Right lobe of liver (tissue), 6 donors: ENCODE data around the gene CFAP251. TPM values are rescaled to one million over a fixed set of nuclear protein-coding genes. Genes with fewer than 3 reads are reported as not detected.

Experiments used
- ATAC-seq, 4 donors: fragments of 200-7000 bp; cut with Tn5 transposase; one replicate each; pipeline ENCODE4 v1.9.1; 2020; ENCODE audit warnings: mild to moderate bottlenecking in 4 of 4, moderate library complexity in 4 of 4
- DNase-seq, 3 donors: peaks; one replicate each; pipeline ENCODE4 v3.0.0-alpha.2; 2020
- H3K27ac ChIP-seq, 3 donors: fragments of 200-600 bp; one replicate each; pipeline ENCODE4 v1.8.0; 2022
- H3K27me3 ChIP-seq, 2 donors: fragments of 200-600 bp; one replicate each; pipeline ENCODE4 v1.8.0; 2022
- H3K36me3 ChIP-seq, 4 donors: fragments of 200-600 bp; sonication (generic) in 1 of 4; one replicate each; pipeline versions ENCODE4 v1.5.1 to v1.8.0; 2017 to 2022; ENCODE audit warnings: control low read depth in 1 of 4
- H3K4me1 ChIP-seq, 4 donors: fragments of 200-600 bp; sonication (generic) in 1 of 4; one replicate each; pipeline versions ENCODE4 v1.5.1 to v1.8.0; 2017 to 2022; ENCODE audit warnings: control low read depth in 1 of 4
- H3K4me3 ChIP-seq, 3 donors: fragments of 200-600 bp; one replicate each; pipeline ENCODE4 v1.8.0; 2022
- H3K9me3 ChIP-seq, 4 donors: fragments of 200-600 bp; sonication (generic) in 1 of 4; one replicate each; pipeline versions ENCODE4 v1.5.1 to v1.8.0; 2017 to 2022; ENCODE audit warnings: control low read depth in 1 of 4
- CTCF ChIP-seq, 4 donors: fragments of 200-600 bp in 3 of 4; fragments of 450-650 bp in 1 of 4; IDR thresholded peaks; one replicate each; pipeline versions ENCODE4 v1.5.1 to v1.8.0; 2016 to 2022; ENCODE audit warnings: antibody characterized with exemption in 4 of 4, mild to moderate bottlenecking in 2 of 4
- POLR2A ChIP-seq: fragments of 450-650 bp; IDR thresholded peaks from one replicate; pipeline ENCODE4 v1.6.1; 2017; ENCODE audit warnings: antibody characterized with exemption, mild to moderate bottlenecking
- WGBS: methylation state at CpG from one replicate; pipeline ENCODE4 v1.1.6; 2018; ENCODE audit warnings: low coverage, low lambda C conversion rate; ENCODE audit not compliant: insufficient coverage; ENCODE audit errors: missing lambda C conversion rate; 5-methylcytosine and 5-hydroxymethylcytosine counted together
- intact Hi-C, 2 donors: fragments of 100-400 bp; cut with DNase I; formaldehyde crosslinking; loops; one replicate each; pipeline versions ENCODE4 v1.11.2 to v1.14.1; 2022
- total RNA-seq, 6 experiments: library from RNA; depleted of rRNA in 2 of 6; stranded (reverse); fragments of >200 nt in 2 of 6; fragmentation: NEBNext Ultra II Directional in 3 of 6; extraction: Animal tissue kit (Norgen Biotek cat#: 25700) in 3 of 6; gene quantifications; one replicate each; pipeline versions ENCODE4 v1.1.0 to v1.2.4, GENCODE V29; 2016 to 2023
- donor health status: DM: no; HTN: yes; CAD: no.
- donor health status: DM: no; HTN: no; CAD: no.
- donor health status: DM: no; HTN: no; CAD: no.
- donor health status: DM: no; HTN: yes; CAD: no.
- donor health status: DM: no; HTN: yes; CAD: no.

The CFAP251 gene
- total RNA-seq, 6 experiments from 2014 or later: 1.0 to 6.2 (median 2.4) TPM

- H3K27me3 ChIP-seq: no peaks in the 10 kb centered on the region
- no peaks in the 10 kb centered on the region for H3K36me3 ChIP-seq
- no peak for DNase-seq
- no peak overlapping the region for H3K27ac ChIP-seq
- no peak overlapping the region for H3K4me3 ChIP-seq
- no peak for TF ChIP-seq CTCF (IDR thresholded peaks at IDR 0.05)
- no peak for TF ChIP-seq POLR2A
- no peak for ATAC-seq
- intact Hi-C loops: no loop called here
- no peaks in the 10 kb centered on the region for H3K9me3 ChIP-seq
- 59% methylated on average over 4 of the region's 4 CpGs for WGBS
- H3K4me1 ChIP-seq: no peaks in the 10 kb centered on the region
Measured at GRCh38 chr12:121949648-121950397, 31.4 kb downstream of the CFAP251 start.

- Histone ChIP-seq H3K27me3 (no peaks in the 10 kb centered on the region), H3K4me1 (no peaks in the 10 kb centered on the region), H3K4me3 (no peak overlapping the region), H3K9me3 (no peaks in the 10 kb centered on the region), H3K27ac (no peak overlapping the region), H3K36me3 (no peaks in the 10 kb centered on the region)
- intact Hi-C loops: no loop called here
- ATAC-seq (no peak), DNase-seq (no peak)
- WGBS: 71% methylated on average over 4 of the region's 4 CpGs
- TF ChIP-seq CTCF (IDR thresholded peaks at IDR 0.05): no peak
- TF ChIP-seq POLR2A: no peak
Measured at GRCh38 chr12:121953117-121953692, 34.8 kb downstream of the CFAP251 start.

GRCh38 chr12:121953695-121954094 lies 35.3 kb downstream of the CFAP251 start:
- intact Hi-C loops: no loop called here
- H3K27me3 ChIP-seq: no peaks in the 10 kb centered on the region
- no peaks in the 10 kb centered on the region for H3K4me1 ChIP-seq
- WGBS: 37% methylated on average over 3 of the region's 3 CpGs
- no peak overlapping the region for H3K4me3 ChIP-seq
- H3K36me3 ChIP-seq: no peaks in the 10 kb centered on the region
- ATAC-seq (peak in 1 of 4 donors; percentile 69), DNase-seq (no peak)
- TF ChIP-seq CTCF (IDR thresholded peaks at IDR 0.05) (no peak), POLR2A (no peak)
- H3K27ac ChIP-seq: no peak overlapping the region
- H3K9me3 ChIP-seq: no peaks in the 10 kb centered on the region

- no peak overlapping the region for H3K4me3 ChIP-seq
- no peaks in the 10 kb centered on the region for H3K9me3 ChIP-seq
- DNase-seq (no peak), ATAC-seq (peak in 3 of 4 donors; percentile 48 to 56 (median 52))
- intact Hi-C loops: no loop called here
- no peaks in the 10 kb centered on the region for H3K27me3 ChIP-seq
- H3K4me1 ChIP-seq: no peaks in the 10 kb centered on the region
- TF ChIP-seq CTCF (IDR thresholded peaks at IDR 0.05) (peak; percentile 35 to 45 (median 40)), POLR2A (no peak)
- H3K36me3 ChIP-seq: no peaks in the 10 kb centered on the region
- 81% methylated on average over 11 of the region's 13 CpGs for WGBS
- no peak overlapping the region for H3K27ac ChIP-seq
Measured at GRCh38 chr12:121955258-121956237, 37.2 kb downstream of the CFAP251 start.
